Measurements from ENCODE around the gene PRAMEF15. TPM values are rescaled to one million over a fixed set of nuclear protein-coding genes. Genes with fewer than 3 reads are reported as not detected.
"Not testable (repeated sequence)": the region's sequence is repeated elsewhere in the genome, so short reads cannot be mapped to it uniquely, and the experiment has no call there.

Gene PRAMEF15
- total and polyA plus RNA-seq, 2 of the 13 experiments (the other 11 are each of a cell fraction or from before 2014, with no cell fraction given): not detected

DNA sequence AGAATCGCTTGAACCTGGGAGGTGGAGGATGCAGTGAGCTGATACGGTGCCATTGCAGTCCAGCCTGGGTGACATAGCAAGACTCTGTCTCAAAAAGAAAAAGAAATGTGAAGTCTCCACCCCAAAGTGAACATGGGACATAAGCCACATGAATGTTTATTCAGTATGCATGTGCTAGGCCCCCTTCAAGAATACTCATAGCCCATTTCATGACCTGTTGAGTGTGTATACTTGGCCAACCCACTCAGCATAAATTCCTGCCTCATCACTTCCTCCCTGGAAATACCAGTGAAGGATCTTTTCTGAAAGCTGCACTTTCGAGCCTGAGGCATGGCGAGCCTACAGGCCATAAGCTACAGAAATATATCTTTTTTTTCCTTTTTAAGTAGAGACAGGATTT lies 49.5 kb downstream of the PRAMEF15 start:
- H3K27me3 ChIP-seq (ENCODE audit: control insufficient read depth in 1 of 2, insufficient read depth in 2 of 2, low read length in 2 of 2); POLR2A ChIA-PET; H3K4me2 ChIP-seq (ENCODE audit: low read depth, low read length); CTCF ChIA-PET (ENCODE audit: low intra/inter-chr PET ratio, low total read pairs); H3K9me3 ChIP-seq (ENCODE audit: low read length); FAIRE-seq; in situ Hi-C loops (cut with HindIII; ENCODE audit: extremely low pct_ligation_motif_present, low pct_unique_long_range_greater_than_20kb); H4K20me1 ChIP-seq (ENCODE audit: insufficient read depth, low read length); H3K36me3 ChIP-seq (replicated peaks in 1 of 2; ENCODE audit: control insufficient read depth in 1 of 2, insufficient read depth in 2 of 2, low read length in 2 of 2); BruUV-seq (replicated peaks); DNase-seq (ENCODE audit: low spot score); H3K79me2 ChIP-seq (ENCODE audit: insufficient read depth, low read length); H3K9ac ChIP-seq (ENCODE audit: insufficient read depth, low read depth, low read length); H3K27ac ChIP-seq (ENCODE audit: extremely low read length, insufficient read depth, low read length); intact Hi-C loops (cut with micrococcal nuclease; ENCODE audit: unreplicated experiment); H3K4me3 ChIP-seq (replicated peaks in 1 of 3; ENCODE audit: insufficient read depth in 1 of 3, low read depth in 2 of 3, low read length in 3 of 3); H2AFZ ChIP-seq (ENCODE audit: low read length); ATAC-seq; H3K4me1 ChIP-seq (ENCODE audit: insufficient read depth, low read length): not testable (repeated sequence)
- WGBS (ENCODE audit: low lambda C conversion rate): 37% methylated on average over 4 of the region's 4 CpGs

DNA sequence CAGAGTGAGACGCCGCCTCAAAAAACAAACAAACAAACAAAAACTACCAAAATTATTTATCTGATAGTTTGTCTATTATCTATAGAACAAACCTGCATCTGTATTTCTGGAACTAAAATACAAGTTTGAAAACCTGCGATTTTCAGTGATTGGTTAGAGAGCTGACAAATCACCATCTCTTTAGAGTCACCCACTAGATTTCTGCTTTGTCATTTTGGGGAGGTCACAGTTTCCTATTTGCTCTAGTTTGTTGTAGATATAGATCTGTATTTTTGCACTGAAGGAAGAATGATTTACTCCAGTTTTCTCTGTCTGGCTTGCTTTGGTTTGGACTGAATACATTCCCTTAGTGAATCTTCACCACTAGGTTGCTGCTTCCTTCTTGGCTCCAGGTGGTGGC lies 51.2 kb downstream of the PRAMEF15 start:
- H3K27ac ChIP-seq (ENCODE audit: extremely low read length, insufficient read depth, low read length); intact Hi-C loops (cut with micrococcal nuclease; ENCODE audit: unreplicated experiment); H2AFZ ChIP-seq (ENCODE audit: low read length); H3K36me3 ChIP-seq (replicated peaks in 1 of 2; ENCODE audit: control insufficient read depth in 1 of 2, insufficient read depth in 2 of 2, low read length in 2 of 2); FAIRE-seq; H3K9ac ChIP-seq (ENCODE audit: insufficient read depth, low read depth, low read length); CTCF ChIA-PET (ENCODE audit: low intra/inter-chr PET ratio, low total read pairs); H3K27me3 ChIP-seq (ENCODE audit: control insufficient read depth in 1 of 2, insufficient read depth in 2 of 2, low read length in 2 of 2); H3K9me3 ChIP-seq (ENCODE audit: low read length); H3K79me2 ChIP-seq (ENCODE audit: insufficient read depth, low read length); H3K4me2 ChIP-seq (ENCODE audit: low read depth, low read length); H3K4me1 ChIP-seq (ENCODE audit: insufficient read depth, low read length); DNase-seq (ENCODE audit: low spot score); BruUV-seq (replicated peaks); in situ Hi-C loops (cut with HindIII; ENCODE audit: extremely low pct_ligation_motif_present, low pct_unique_long_range_greater_than_20kb); H3K4me3 ChIP-seq (replicated peaks in 1 of 3; ENCODE audit: insufficient read depth in 1 of 3, low read depth in 2 of 3, low read length in 3 of 3); POLR2A ChIA-PET; ATAC-seq; H4K20me1 ChIP-seq (ENCODE audit: insufficient read depth, low read length): not testable (repeated sequence)
- whole genome bisulfite sequencing (ENCODE audit: low lambda C conversion rate): 61% methylated on average over 3 of the region's 3 CpGs

DNA sequence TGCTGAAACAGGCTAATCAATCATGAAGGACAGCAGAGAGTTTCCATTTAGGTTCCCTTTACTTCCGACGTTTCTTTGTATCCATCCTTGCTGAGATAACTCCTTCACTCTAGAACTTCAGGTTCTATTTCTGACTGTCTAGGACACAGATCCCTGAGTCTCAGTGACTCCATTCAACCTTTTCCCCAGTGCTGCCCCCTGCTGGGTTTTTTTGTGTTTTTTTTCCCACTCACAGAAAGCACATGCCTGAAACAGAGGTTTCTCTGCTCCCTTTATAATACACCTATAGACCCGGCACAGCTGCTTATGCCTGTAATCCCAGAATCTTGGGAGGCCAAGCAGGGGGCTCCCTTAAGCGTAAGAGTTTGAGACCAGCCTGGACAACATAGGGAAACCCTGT lies 53.2 kb downstream of the PRAMEF15 start:
- H3K9me3 ChIP-seq (ENCODE audit: low read length); POLR2A ChIA-PET; H3K27ac ChIP-seq (ENCODE audit: extremely low read length, insufficient read depth, low read length); H3K27me3 ChIP-seq (ENCODE audit: control insufficient read depth in 1 of 2, insufficient read depth in 2 of 2, low read length in 2 of 2); H3K9ac ChIP-seq (ENCODE audit: insufficient read depth, low read depth, low read length); in situ Hi-C loops (cut with HindIII; ENCODE audit: extremely low pct_ligation_motif_present, low pct_unique_long_range_greater_than_20kb); H2AFZ ChIP-seq (ENCODE audit: low read length); H3K4me3 ChIP-seq (replicated peaks in 1 of 3; ENCODE audit: insufficient read depth in 1 of 3, low read depth in 2 of 3, low read length in 3 of 3); H3K36me3 ChIP-seq (replicated peaks in 1 of 2; ENCODE audit: control insufficient read depth in 1 of 2, insufficient read depth in 2 of 2, low read length in 2 of 2); intact Hi-C loops (cut with micrococcal nuclease; ENCODE audit: unreplicated experiment); BruUV-seq (replicated peaks); H3K79me2 ChIP-seq (ENCODE audit: insufficient read depth, low read length); H3K4me2 ChIP-seq (ENCODE audit: low read depth, low read length); H3K4me1 ChIP-seq (ENCODE audit: insufficient read depth, low read length); CTCF ChIA-PET (ENCODE audit: low intra/inter-chr PET ratio, low total read pairs); FAIRE-seq; H4K20me1 ChIP-seq (ENCODE audit: insufficient read depth, low read length): not testable (repeated sequence)
- WGBS (ENCODE audit: low lambda C conversion rate): 45% methylated on average over 4 of the region's 4 CpGs
- DNase-seq (ENCODE audit: low spot score): peak; percentile 10
- peak; percentile 41; the same call in 1 of the 3 replicates for ATAC-seq
- TF ChIP-seq, protein P1, sequence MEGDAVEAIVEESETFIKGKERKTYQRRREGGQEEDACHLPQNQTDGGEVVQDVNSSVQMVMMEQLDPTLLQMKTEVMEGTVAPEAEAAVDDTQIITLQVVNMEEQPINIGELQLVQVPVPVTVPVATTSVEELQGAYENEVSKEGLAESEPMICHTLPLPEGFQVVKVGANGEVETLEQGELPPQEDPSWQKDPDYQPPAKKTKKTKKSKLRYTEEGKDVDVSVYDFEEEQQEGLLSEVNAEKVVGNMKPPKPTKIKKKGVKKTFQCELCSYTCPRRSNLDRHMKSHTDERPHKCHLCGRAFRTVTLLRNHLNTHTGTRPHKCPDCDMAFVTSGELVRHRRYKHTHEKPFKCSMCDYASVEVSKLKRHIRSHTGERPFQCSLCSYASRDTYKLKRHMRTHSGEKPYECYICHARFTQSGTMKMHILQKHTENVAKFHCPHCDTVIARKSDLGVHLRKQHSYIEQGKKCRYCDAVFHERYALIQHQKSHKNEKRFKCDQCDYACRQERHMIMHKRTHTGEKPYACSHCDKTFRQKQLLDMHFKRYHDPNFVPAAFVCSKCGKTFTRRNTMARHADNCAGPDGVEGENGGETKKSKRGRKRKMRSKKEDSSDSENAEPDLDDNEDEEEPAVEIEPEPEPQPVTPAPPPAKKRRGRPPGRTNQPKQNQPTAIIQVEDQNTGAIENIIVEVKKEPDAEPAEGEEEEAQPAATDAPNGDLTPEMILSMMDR (CRISPR knock-in tag; IDR thresholded peaks at IDR 0.05): peak; percentile 21; the same call in 1 of the 2 replicates

Measured in HepG2 (cell line).